HG02943 (cell line): ENCODE data around the gene KNCN.

ENCODE experiments used
- ATAC-seq: cut with Tn5 transposase; IDR thresholded peaks from one replicate; pipeline ENCODE4 v1.9.1; 2021; ENCODE audit warnings: mild to moderate bottlenecking, low read depth, moderate library complexity; ENCODE audit not compliant: unreplicated experiment

The KNCN gene

GRCh38 chr1:46546210-46546609 lies 5.2 kb downstream of the KNCN start:
- no peak for ATAC-seq

- ATAC-seq = no peak
These were observed 5.7 kb downstream of the KNCN start for GRCh38 chr1:46545784-46546183.

GRCh38 chr1:46544561-46545240 lies 6.7 kb downstream of the KNCN start:
- no peak for ATAC-seq

GRCh38 chr1:46543761-46544560 lies 7.5 kb downstream of the KNCN start:
- ATAC-seq = no peak

- no peak for ATAC-seq
These were observed 8.1 kb downstream of the KNCN start for GRCh38 chr1:46543382-46543760.

- ATAC-seq = no peak
These were observed 11.5 kb downstream of the KNCN start for GRCh38 chr1:46539972-46540371.

GRCh38 chr1:46538147-46538546 lies 13.3 kb downstream of the KNCN start:
- ATAC-seq = no peak

- ATAC-seq = no peak
These were observed 13.8 kb downstream of the KNCN start for GRCh38 chr1:46537651-46538050.

- ATAC-seq = no peak
These were observed 14.9 kb downstream of the KNCN start for GRCh38 chr1:46536527-46536926.

GRCh38 chr1:46535063-46535462 lies 16.4 kb downstream of the KNCN start:
- no peak for ATAC-seq

- ATAC-seq = no peak
These were observed 18.1 kb downstream of the KNCN start for GRCh38 chr1:46533179-46533864.

- ATAC-seq = no peak
These were observed 18.8 kb downstream of the KNCN start for GRCh38 chr1:46532498-46533178.

GRCh38 chr1:46532095-46532494 lies 19.4 kb downstream of the KNCN start:
- ATAC-seq = no peak

- no peak for ATAC-seq
These were observed 20.5 kb downstream of the KNCN start for GRCh38 chr1:46530791-46531409.

- ATAC-seq = no peak
These were observed 21.1 kb downstream of the KNCN start for GRCh38 chr1:46530311-46530710.

GRCh38 chr1:46529031-46529630 lies 22.3 kb downstream of the KNCN start:
- ATAC-seq = no peak

- ATAC-seq = no peak
These were observed 23.0 kb downstream of the KNCN start for GRCh38 chr1:46528297-46528955.

- ATAC-seq = no peak
These were observed 23.8 kb downstream of the KNCN start for GRCh38 chr1:46527474-46528296.
